WTC11 (cell line): ENCODE data around the gene MYOCOS.

Experiments used
- TF ChIP-seq, protein P1 (sequence below): fragments of 250-450 bp; sonication (Bioruptor Pico); IDR thresholded peaks from 2 replicates; pipeline ENCODE4 v1.8.0; 2021; ENCODE audit warnings: mild to moderate bottlenecking
- TF ChIP-seq, protein P2 (sequence below): sonication (generic); formaldehyde crosslinking; IDR thresholded peaks from 2 replicates; pipeline ENCODE4 v1.8.0; 2022; ENCODE audit warnings: mild to moderate bottlenecking, missing genetic modification reagents

DNA sequence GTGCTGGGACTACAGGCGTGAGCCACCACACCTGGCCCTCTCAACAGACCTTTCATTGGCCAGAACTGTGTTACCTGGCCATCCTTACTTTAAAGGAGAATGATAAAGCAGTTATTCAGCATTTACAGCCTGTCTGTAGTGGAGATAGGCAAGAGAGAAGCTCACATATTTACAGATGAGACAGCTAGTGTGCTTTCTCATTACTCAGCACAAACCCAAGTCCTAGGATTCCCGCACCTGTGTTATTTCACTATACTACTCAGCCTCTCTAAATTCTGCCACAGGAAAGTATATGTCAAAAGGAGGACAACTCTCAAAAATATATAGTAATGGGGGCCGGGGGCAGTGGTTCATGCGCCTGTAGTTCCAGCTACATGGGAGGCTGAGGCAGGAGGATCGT is 46.3 kb downstream of the MYOCOS start:
- TF ChIP-seq, protein P1, sequence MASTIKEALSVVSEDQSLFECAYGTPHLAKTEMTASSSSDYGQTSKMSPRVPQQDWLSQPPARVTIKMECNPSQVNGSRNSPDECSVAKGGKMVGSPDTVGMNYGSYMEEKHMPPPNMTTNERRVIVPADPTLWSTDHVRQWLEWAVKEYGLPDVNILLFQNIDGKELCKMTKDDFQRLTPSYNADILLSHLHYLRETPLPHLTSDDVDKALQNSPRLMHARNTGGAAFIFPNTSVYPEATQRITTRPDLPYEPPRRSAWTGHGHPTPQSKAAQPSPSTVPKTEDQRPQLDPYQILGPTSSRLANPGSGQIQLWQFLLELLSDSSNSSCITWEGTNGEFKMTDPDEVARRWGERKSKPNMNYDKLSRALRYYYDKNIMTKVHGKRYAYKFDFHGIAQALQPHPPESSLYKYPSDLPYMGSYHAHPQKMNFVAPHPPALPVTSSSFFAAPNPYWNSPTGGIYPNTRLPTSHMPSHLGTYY: no peak
- TF ChIP-seq, protein P2, sequence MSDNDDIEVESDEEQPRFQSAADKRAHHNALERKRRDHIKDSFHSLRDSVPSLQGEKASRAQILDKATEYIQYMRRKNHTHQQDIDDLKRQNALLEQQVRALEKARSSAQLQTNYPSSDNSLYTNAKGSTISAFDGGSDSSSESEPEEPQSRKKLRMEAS (CRISPR knock-in tag): no peak
